K562 (cell line): ENCODE results near the gene ZNF48. TPM values are rescaled to one million over a fixed set of nuclear protein-coding genes. Genes with fewer than 3 reads are reported as not detected.

Experiments used
- BCLAF1 ChIP-seq, 2 experiments: fragments of 450-650 bp in 1 of 2; IDR thresholded peaks; 2 replicates each; pipeline ENCODE4 v1.6.1; 2011 to 2017; ENCODE audit warnings: low read depth in 2 of 2, antibody characterized with exemption in 1 of 2, borderline replicate concordance in 1 of 2, low read length in 1 of 2, mild to moderate bottlenecking in 1 of 2, mixed read lengths in 1 of 2; ENCODE audit not compliant: control insufficient read depth in 1 of 2
- CBFB ChIP-seq: sonication (generic); formaldehyde crosslinking; IDR thresholded peaks from 2 replicates; pipeline ENCODE4 v1.4.0; 2020; ENCODE audit warnings: mild to moderate bottlenecking, missing genetic modification reagents
- CEBPZ ChIP-seq: fragments of 150-350 bp; IDR thresholded peaks from 2 replicates; pipeline ENCODE4 v1.6.1; 2014; ENCODE audit warnings: low read depth, mild to moderate bottlenecking, low read length, borderline replicate concordance
- NRF1 ChIP-seq, 2 experiments: fragments of 450-650 bp; IDR thresholded peaks in 1 of 2; conservative IDR thresholded peaks in 1 of 2; 2 replicates each; pipeline ENCODE4 v1.6.1; 2014; ENCODE audit warnings: mild to moderate bottlenecking in 2 of 2
- POLR2AphosphoS5 ChIP-seq: IDR thresholded peaks from 2 replicates; pipeline ENCODE4 v1.6.1; 2011; ENCODE audit warnings: mild to moderate bottlenecking, low read depth, low read length, moderate library complexity; ENCODE audit not compliant: control insufficient read depth, insufficient read depth
- XRCC5 ChIP-seq: fragments of 200-400 bp; formaldehyde crosslinking; IDR thresholded peaks from 2 replicates; pipeline ENCODE4 v1.6.1; 2017; ENCODE audit warnings: low read depth, mild to moderate bottlenecking, low read length
- ZNF609 ChIP-seq: sonication (generic); formaldehyde crosslinking; IDR thresholded peaks from 2 replicates; pipeline ENCODE4 v1.8.1; 2023; ENCODE audit warnings: missing genetic modification reagents, mild to moderate bottlenecking, borderline replicate concordance
- ZNF668 ChIP-seq: fragments of 250-450 bp; sonication (Bioruptor Pico); IDR thresholded peaks from 2 replicates; pipeline ENCODE4 v1.8.0; 2022; ENCODE audit warnings: mild to moderate bottlenecking, inconsistent platforms
- polyA plus RNA-seq, 8 experiments: library from polyadenylated mRNA; depleted of rRNA in 4 of 8; stranded (reverse) in 5 of 8; unstranded in 3 of 8; fragments of >200 nt; fragmentation: Nextera tagmentation in 2 of 8; fragmentation: Illumina TruSeq in 1 of 8; extraction: Ambion mirVana in 2 of 8; extraction: Trizol in 1 of 8; gene quantifications; 2 replicates each; pipeline versions ENCODE4 v1.2.1 to v1.2.3, GENCODE V29; 2011 to 2014; ENCODE audit warnings: inconsistent platforms in 1 of 8, missing spikeins in 1 of 8
- total RNA-seq, 7 experiments: library from RNA; depleted of rRNA in 6 of 7; stranded (reverse); fragments of >200 nt in 6 of 7; fragmentation: Illumina TruSeq in 2 of 7; extraction: Trizol in 2 of 7; gene quantifications; 2 replicates each; pipeline versions ENCODE4 v1.2.1 to v1.2.3, GENCODE V29; 2011 to 2021; ENCODE audit warnings: low replicate concordance in 1 of 7

ZNF48 gene
- total and polyA plus RNA-seq, 9 of the 15 experiments (the other 6 are each of a cell fraction or from before 2014, with no cell fraction given): 0.38 to 11.6 (median 4.7) TPM

- TF ChIP-seq BCLAF1 (IDR thresholded peaks at IDR 0.05; ENCODE audit: borderline replicate concordance in 1 of 2, control insufficient read depth in 1 of 2, low read depth in 2 of 2, low read length in 1 of 2): no peak
- TF ChIP-seq CBFB: 0 out of 2 replicates have a peak, but pooled peaks have one; percentile 35
- no peak; the same call in 1 of the 2 replicates for TF ChIP-seq ZNF609 (CRISPR knock-in tag)
- no peak for TF ChIP-seq XRCC5
- TF ChIP-seq CEBPZ: no peak
- TF ChIP-seq NRF1 (conservative IDR thresholded peaks at IDR 0.05 in 1 of 2, IDR thresholded peaks at IDR 0.05 in 1 of 2): peak; percentile 55 to 61
- no peak for TF ChIP-seq ZNF668 (CRISPR knock-in tag)
- TF ChIP-seq POLR2AphosphoS5: peak; percentile 55; the same call in 1 of the 2 replicates
These were observed 12.0 kb downstream of the ZNF48 start, which contains the start of gene ZNF771 (continued) for GRCh38 chr16:30407102-30407803.
